Calu3 (cell line): ENCODE measurements around the gene ANAPC4. TPM values are rescaled to one million over a fixed set of nuclear protein-coding genes. Genes with fewer than 3 reads are reported as not detected.

Experiments
- BruUV-seq: library from RNA; stranded (reverse); fragments of 400-500 nt; replicated peaks from 2 replicates; lab custom pipeline; 2021; lab: Mats Ljungman, UMichigan
- CTCF ChIA-PET: fragments of 300-600 bp; sonication (Branson Sonifier 250); formaldehyde crosslinking; loops from one replicate; lab custom pipeline; 2022; ENCODE audit warnings: antibody characterized with exemption; lab: Charles Lee
- DNase-seq: peaks from one replicate; pipeline ENCODE4 v3.0.0; 2022
- H3K27ac Mint-ChIP-seq: one replicate; pipeline ENCODE4 v1.8.0; 2022; ENCODE audit warnings: mixed read lengths; ENCODE audit not compliant: unreplicated experiment
- H3K27me3 Mint-ChIP-seq: one replicate; pipeline ENCODE4 v1.8.0; 2022; ENCODE audit warnings: mixed read lengths; ENCODE audit not compliant: unreplicated experiment
- H3K36me3 Mint-ChIP-seq: one replicate; pipeline ENCODE4 v1.8.0; 2022; ENCODE audit warnings: mild to moderate bottlenecking, moderate library complexity, mixed read lengths; ENCODE audit not compliant: insufficient read depth, unreplicated experiment
- H3K4me1 Mint-ChIP-seq: one replicate; pipeline ENCODE4 v1.8.0; 2022; ENCODE audit warnings: mild to moderate bottlenecking, low read depth, mixed read lengths; ENCODE audit not compliant: unreplicated experiment
- H3K4me3 Mint-ChIP-seq: one replicate; pipeline ENCODE4 v1.8.0; 2022; ENCODE audit warnings: mild to moderate bottlenecking, low read depth, moderate library complexity, mixed read lengths; ENCODE audit not compliant: unreplicated experiment
- H3K9me3 Mint-ChIP-seq: one replicate; pipeline ENCODE4 v1.8.0; 2022; ENCODE audit warnings: low read depth, mixed read lengths; ENCODE audit not compliant: unreplicated experiment
- intact Hi-C: fragments of 100-400 bp; cut with micrococcal nuclease; formaldehyde crosslinking; loops from one replicate; pipeline ENCODE4 v1.10.0; 2022; ENCODE audit not compliant: unreplicated experiment
- total RNA-seq: library from RNA; stranded (reverse); gene quantifications from 2 replicates; pipeline ENCODE4 v1.2.3, GENCODE V29; 2022
- TF ChIP-seq, protein P1 (sequence below): fragments of 200-600 bp; IDR thresholded peaks from one replicate; pipeline ENCODE4 v1.8.0; 2022; ENCODE audit warnings: antibody characterized with exemption; ENCODE audit not compliant: unreplicated experiment

Gene ANAPC4
- total RNA-seq, 1 experiment from 2014 or later = 23.2 TPM

DNA sequence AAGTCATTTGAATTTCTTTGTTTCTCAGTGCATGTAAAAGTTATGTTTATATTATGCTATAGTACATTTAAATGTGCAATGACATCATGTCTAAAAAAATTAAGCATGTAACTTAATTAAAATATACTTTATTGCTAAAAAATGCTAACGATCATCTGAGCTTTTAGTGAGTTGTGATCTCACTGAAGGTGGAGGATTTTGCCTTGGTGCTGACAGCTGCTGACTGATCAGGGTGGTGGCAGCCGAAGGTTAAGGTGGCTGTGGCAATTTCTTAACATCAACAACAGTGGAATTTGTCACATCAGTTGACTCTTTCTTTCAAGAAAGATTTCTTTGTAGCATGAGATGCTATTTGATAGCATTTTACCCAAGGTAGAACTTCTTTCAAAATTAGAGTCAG is 6.6 kb downstream of the ANAPC4 start:
- CTCF ChIA-PET = no interaction called here
- no TSS peak for BruUV-seq
- TF ChIP-seq, protein P1, sequence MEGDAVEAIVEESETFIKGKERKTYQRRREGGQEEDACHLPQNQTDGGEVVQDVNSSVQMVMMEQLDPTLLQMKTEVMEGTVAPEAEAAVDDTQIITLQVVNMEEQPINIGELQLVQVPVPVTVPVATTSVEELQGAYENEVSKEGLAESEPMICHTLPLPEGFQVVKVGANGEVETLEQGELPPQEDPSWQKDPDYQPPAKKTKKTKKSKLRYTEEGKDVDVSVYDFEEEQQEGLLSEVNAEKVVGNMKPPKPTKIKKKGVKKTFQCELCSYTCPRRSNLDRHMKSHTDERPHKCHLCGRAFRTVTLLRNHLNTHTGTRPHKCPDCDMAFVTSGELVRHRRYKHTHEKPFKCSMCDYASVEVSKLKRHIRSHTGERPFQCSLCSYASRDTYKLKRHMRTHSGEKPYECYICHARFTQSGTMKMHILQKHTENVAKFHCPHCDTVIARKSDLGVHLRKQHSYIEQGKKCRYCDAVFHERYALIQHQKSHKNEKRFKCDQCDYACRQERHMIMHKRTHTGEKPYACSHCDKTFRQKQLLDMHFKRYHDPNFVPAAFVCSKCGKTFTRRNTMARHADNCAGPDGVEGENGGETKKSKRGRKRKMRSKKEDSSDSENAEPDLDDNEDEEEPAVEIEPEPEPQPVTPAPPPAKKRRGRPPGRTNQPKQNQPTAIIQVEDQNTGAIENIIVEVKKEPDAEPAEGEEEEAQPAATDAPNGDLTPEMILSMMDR = no peak

DNA sequence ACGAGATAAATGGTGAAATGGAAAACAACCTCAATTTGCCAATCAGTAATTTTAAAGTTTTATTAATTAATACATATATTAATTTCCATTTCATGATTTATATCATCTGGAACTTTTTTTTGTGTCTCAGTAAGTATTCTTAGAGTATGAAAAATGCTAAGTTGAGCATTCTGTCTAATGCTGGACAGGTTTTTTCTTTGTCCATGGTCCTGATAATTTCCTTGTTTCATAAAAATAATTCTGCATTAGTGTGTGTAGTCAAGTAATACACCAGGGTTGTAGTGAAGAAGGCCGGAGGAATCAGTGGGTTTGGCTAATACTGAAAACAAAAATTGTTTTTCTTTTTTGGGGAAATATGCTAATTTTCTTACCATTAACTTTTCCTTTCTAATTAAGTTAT is 9.9 kb downstream of the ANAPC4 start:
- Mint-ChIP-seq H3K4me1 (no peaks in the 10 kb centered on the region), H3K4me3 (no peak overlapping the region), H3K36me3 (peaks cover 6% of the 10 kb centered on the region), H3K9me3 (no peaks in the 10 kb centered on the region), H3K27ac (no peak overlapping the region), H3K27me3 (no peaks in the 10 kb centered on the region)
- DNase-seq = no peak
- intact Hi-C loops = no loop called here
- TF ChIP-seq, protein P1 = no peak
- BruUV-seq = no TSS peak
- CTCF ChIA-PET = interaction anchor here (0.7 kb wide), 1 partner anchor 441 kb away, joined by 3 read pairs; no protein-coding TSS in a partner anchor

More for the DNA sequence above, 6.6 kb downstream of the ANAPC4 start:
- Mint-ChIP-seq H3K27ac (no peak overlapping the region), H3K4me1 (no peaks in the 10 kb centered on the region), H3K27me3 (no peaks in the 10 kb centered on the region), H3K9me3 (no peaks in the 10 kb centered on the region), H3K36me3 (peaks cover 14% of the 10 kb centered on the region), H3K4me3 (no peak overlapping the region)
- DNase-seq = no peak
- intact Hi-C loops = no loop called here

DNA sequence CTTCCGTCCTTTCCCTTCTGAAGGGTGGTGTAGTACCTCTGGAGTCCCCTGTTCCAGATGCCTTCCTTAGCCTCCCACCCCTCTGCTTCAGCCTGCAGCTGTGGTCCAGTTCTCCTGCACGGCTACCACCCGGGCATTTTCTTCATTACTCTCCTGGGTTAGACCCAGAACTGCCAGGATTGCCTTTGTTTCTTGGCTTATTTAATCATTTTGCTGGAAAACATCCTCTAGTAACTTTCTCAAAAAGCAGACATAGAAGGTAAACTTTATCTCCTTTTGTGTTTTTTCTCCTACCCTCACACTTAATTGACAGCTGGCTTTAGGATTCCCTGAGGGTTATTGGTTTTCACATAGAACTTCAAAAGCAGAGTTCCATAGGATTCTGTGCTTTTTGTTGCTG is 20.2 kb downstream of the ANAPC4 start:
- H3K27me3 Mint-ChIP-seq = no peaks in the 10 kb centered on the region
- no TSS peak for BruUV-seq
- TF ChIP-seq, protein P1 = no peak
- H3K27ac Mint-ChIP-seq = no peak overlapping the region
- CTCF ChIA-PET = no interaction called here
- H3K4me1 Mint-ChIP-seq = peaks cover 18% of the 10 kb centered on the region
- DNase-seq = no peak
- H3K9me3 Mint-ChIP-seq = peaks cover 3% of the 10 kb centered on the region
- intact Hi-C loops = no loop called here
- peaks cover 32% of the 10 kb centered on the region for H3K36me3 Mint-ChIP-seq
- no peak overlapping the region for H3K4me3 Mint-ChIP-seq

DNA sequence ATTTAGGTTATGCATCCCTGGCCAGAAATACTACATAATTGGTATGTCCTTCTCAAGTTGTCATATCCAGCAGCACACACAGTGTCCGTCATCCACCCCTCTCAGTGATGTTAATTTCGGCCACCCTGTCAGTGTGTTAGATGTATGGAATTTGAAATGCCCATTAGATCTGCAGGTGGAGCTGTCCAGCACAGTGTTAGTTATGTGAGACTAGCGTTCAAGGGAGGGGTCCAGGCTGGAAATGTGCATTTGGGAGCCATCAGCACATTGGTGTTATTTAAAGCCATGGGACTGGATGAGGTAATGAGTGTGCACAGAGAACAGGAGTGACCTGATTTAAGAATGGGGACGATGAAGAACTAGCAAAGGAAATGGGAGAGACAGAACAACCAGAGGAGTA is 22.4 kb downstream of the ANAPC4 start:
- Mint-ChIP-seq H3K27ac (no peak overlapping the region), H3K36me3 (peaks cover 27% of the 10 kb centered on the region), H3K27me3 (no peaks in the 10 kb centered on the region), H3K4me1 (peaks cover 18% of the 10 kb centered on the region), H3K4me3 (no peak overlapping the region), H3K9me3 (peaks cover 3% of the 10 kb centered on the region)
- TF ChIP-seq, protein P1 = no peak
- DNase-seq = no peak
- CTCF ChIA-PET = no interaction called here
- BruUV-seq = no TSS peak
- intact Hi-C loops = no loop called here
